Endothelial cell of hepatic sinusoid (primary cell): ENCODE data around the gene TSEN2.

ENCODE experiments used
- in situ Hi-C: cut with HindIII; loops from 2 replicates; pipeline ENCODE4 v1.10.0; 2017; ENCODE audit warnings: low sequenced_read_pairs

TSEN2 gene

GRCh38 chr3:12579456-12579855 is 95.2 kb downstream of the TSEN2 start:
- in situ Hi-C loops: no loop called here

GRCh38 chr3:12579905-12580304 is 95.6 kb downstream of the TSEN2 start:
- in situ Hi-C loops: no loop called here

- in situ Hi-C loops: no loop called here
Measured at GRCh38 chr3:12582730-12583129, 98.5 kb downstream of the TSEN2 start.
